Mesothelial cell of epicardium (in vitro differentiated cells): ENCODE data around the gene C1QTNF1. TPM values are rescaled to one million over a fixed set of nuclear protein-coding genes. Genes with fewer than 3 reads are reported as not detected.

Experiments
- DNase-seq, 2 experiments: peaks; one replicate each; pipeline ENCODE4 v3.0.0; 2021; ENCODE audit warnings: low spot score in 2 of 2; ENCODE audit not compliant: unreplicated experiment in 2 of 2
- H3K27ac Mint-ChIP-seq: 2 replicates; pipeline ENCODE4 v1.8.0; 2021; ENCODE audit warnings: mixed read lengths
- H3K27me3 Mint-ChIP-seq: 2 replicates; pipeline ENCODE4 v1.8.0; 2021; ENCODE audit warnings: low read depth, mixed read lengths
- H3K36me3 Mint-ChIP-seq: 2 replicates; pipeline ENCODE4 v1.8.0; 2021; ENCODE audit warnings: mixed read lengths
- H3K4me1 Mint-ChIP-seq: 2 replicates; pipeline ENCODE4 v1.8.0; 2021; ENCODE audit warnings: mixed read lengths
- H3K4me3 Mint-ChIP-seq: 2 replicates; pipeline ENCODE4 v1.8.0; 2021; ENCODE audit warnings: mild to moderate bottlenecking, moderate library complexity, mixed read lengths
- H3K9me3 Mint-ChIP-seq: 2 replicates; pipeline ENCODE4 v1.8.0; 2021; ENCODE audit warnings: mixed read lengths
- total RNA-seq: library from RNA; stranded (reverse); gene quantifications from 3 replicates; pipeline ENCODE4 v1.2.1, GENCODE V29; 2021
- TF ChIP-seq, protein P1 (sequence below): fragments of 200-600 bp; sonication (generic); IDR thresholded peaks from one replicate; pipeline ENCODE4 v1.5.0; 2021; ENCODE audit warnings: antibody characterized with exemption; ENCODE audit not compliant: unreplicated experiment

The C1QTNF1 gene
- total RNA-seq, 1 donor from 2014 or later: 22.1 TPM

DNA sequence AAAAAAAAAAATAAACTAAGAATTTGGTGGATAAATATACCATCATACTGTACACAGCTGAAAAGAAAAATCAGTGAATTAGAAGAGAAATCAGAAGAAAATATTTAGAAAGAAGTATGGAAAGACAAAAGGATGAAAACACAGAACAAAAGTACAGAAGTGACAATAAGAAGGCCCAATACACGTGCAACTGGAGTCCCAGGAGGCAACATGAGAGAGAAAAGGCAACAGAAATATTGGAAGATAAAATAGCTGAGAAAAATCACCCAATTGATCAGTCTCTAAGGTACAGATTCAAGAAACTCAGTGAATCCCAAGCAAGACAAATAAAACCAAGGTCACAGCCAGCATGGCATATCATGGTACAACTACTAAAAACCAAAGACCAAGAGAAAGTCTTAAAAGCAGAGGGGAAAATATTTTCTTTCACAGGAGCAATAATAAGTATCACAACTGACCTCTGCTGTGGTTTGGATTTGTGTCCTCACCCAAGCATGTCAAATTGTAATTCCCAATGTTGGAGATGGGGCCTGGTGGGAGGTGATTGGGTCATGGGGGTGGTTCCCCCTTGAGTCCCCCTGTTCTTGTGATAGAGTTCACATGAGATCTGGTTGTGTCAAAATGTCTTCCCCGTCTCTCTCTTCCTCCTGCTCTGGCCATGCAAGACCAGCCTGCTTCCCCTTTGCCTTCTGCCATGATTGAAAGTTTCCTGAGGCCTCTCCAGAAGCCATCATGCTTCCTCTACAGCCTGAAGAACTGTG, 30.4 kb downstream of the C1QTNF1 start:
- no peak overlapping the region for H3K27ac Mint-ChIP-seq
- no peak overlapping the region for H3K4me3 Mint-ChIP-seq
- H3K4me1 Mint-ChIP-seq: no peaks in the 10 kb centered on the region
- no peak for DNase-seq
- TF ChIP-seq, protein P1, sequence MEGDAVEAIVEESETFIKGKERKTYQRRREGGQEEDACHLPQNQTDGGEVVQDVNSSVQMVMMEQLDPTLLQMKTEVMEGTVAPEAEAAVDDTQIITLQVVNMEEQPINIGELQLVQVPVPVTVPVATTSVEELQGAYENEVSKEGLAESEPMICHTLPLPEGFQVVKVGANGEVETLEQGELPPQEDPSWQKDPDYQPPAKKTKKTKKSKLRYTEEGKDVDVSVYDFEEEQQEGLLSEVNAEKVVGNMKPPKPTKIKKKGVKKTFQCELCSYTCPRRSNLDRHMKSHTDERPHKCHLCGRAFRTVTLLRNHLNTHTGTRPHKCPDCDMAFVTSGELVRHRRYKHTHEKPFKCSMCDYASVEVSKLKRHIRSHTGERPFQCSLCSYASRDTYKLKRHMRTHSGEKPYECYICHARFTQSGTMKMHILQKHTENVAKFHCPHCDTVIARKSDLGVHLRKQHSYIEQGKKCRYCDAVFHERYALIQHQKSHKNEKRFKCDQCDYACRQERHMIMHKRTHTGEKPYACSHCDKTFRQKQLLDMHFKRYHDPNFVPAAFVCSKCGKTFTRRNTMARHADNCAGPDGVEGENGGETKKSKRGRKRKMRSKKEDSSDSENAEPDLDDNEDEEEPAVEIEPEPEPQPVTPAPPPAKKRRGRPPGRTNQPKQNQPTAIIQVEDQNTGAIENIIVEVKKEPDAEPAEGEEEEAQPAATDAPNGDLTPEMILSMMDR: no peak
- peaks cover 46% of the 10 kb centered on the region for H3K9me3 Mint-ChIP-seq
- H3K27me3 Mint-ChIP-seq: peaks cover 7% of the 10 kb centered on the region
- H3K36me3 Mint-ChIP-seq: peaks cover 4% of the 10 kb centered on the region

DNA sequence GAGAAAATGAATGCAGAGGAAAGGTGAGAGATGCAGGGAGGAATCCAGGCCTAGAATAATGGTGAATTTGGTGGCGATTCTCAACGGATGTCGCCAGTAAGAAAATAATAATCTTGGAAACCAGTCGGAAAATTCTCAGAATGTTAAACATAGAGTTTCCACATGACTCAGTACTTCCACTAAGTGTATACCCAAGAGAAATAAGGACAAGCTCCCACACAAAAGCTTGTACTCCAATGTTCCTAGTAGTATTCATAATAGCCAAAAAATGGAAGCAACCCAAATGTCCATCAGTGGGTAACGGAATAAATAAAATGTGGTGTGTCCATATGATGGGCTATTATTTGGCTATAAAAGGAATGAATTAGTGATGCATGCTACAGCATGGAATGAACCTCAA, 31.2 kb downstream of the C1QTNF1 start:
- no peak for DNase-seq
- Mint-ChIP-seq H3K4me3 (no peak overlapping the region), H3K9me3 (peaks cover 46% of the 10 kb centered on the region), H3K27me3 (peaks cover 7% of the 10 kb centered on the region), H3K36me3 (peaks cover 3% of the 10 kb centered on the region), H3K27ac (no peak overlapping the region), H3K4me1 (no peaks in the 10 kb centered on the region)
- TF ChIP-seq, protein P1: no peak

- Mint-ChIP-seq H3K4me1 (no peaks in the 10 kb centered on the region), H3K27me3 (peaks cover 7% of the 10 kb centered on the region), H3K4me3 (no peak overlapping the region), H3K36me3 (peaks cover 2% of the 10 kb centered on the region), H3K27ac (no peak overlapping the region), H3K9me3 (peaks cover 32% of the 10 kb centered on the region)
- TF ChIP-seq, protein P1: no peak
- DNase-seq: no peak
Observed at GRCh38 chr17:79057737-79058385, 33.9 kb downstream of the C1QTNF1 start.

DNA sequence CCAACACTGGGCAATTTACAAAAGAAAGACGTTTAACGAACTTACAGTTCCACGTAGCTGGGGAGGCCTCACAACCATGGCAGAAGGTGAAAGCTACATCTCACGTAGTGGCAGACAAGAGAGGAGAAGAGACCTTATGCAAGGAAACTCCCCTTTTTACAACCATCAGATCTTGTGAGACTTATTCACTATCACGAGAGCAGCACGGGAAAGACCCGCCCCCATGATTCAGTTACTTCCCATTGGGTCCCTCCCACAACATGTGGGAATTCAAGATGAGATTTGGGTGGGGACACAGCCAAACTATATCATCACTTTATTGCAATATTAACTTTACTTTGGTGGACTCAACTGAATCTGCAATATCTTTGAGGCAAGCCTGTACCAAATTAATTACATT, 38.7 kb downstream of the C1QTNF1 start:
- TF ChIP-seq, protein P1: no peak
- DNase-seq: no peak
- Mint-ChIP-seq H3K9me3 (peaks cover 6% of the 10 kb centered on the region), H3K27ac (no peak overlapping the region), H3K27me3 (peaks cover 4% of the 10 kb centered on the region), H3K4me3 (no peak overlapping the region), H3K4me1 (no peaks in the 10 kb centered on the region), H3K36me3 (no peaks in the 10 kb centered on the region)

- TF ChIP-seq, protein P1: no peak
- H3K4me1 Mint-ChIP-seq: no peaks in the 10 kb centered on the region
- H3K36me3 Mint-ChIP-seq: no peaks in the 10 kb centered on the region
- H3K4me3 Mint-ChIP-seq: no peak overlapping the region
- H3K27me3 Mint-ChIP-seq: no peaks in the 10 kb centered on the region
- DNase-seq: no peak
- no peak overlapping the region for H3K27ac Mint-ChIP-seq
- H3K9me3 Mint-ChIP-seq: no peaks in the 10 kb centered on the region
Observed at GRCh38 chr17:79064026-79064425, 40.1 kb downstream of the C1QTNF1 start.
